Stimulated activated CD8-positive, alpha-beta memory T cell treated with anti-CD3 and anti-CD28 coated beads, Interleukin-7, amount 100 ng/mL, for 24 hours (primary cell): ENCODE data around the gene ASB4.
"Not testable (repeated sequence)": the region's sequence is repeated elsewhere in the genome, so short reads cannot be mapped to it uniquely, and the experiment has no call there.

Source experiments
- DNase-seq: peaks from one replicate; pipeline ENCODE4 v3.0.0-alpha.2; 2020; ENCODE audit warnings: low read depth

The ASB4 gene

GRCh38 chr7:95478272-95479037, 7.3 kb upstream of the ASB4 start:
- DNase-seq: no peak

GRCh38 chr7:95479992-95480624, 5.6 kb upstream of the ASB4 start:
- no peak for DNase-seq

- DNase-seq: no peak
These were observed 4.2 kb upstream of the ASB4 start for GRCh38 chr7:95481271-95482165.

GRCh38 chr7:95482424-95482823, 3.3 kb upstream of the ASB4 start:
- no peak for DNase-seq

GRCh38 chr7:95490231-95490762, 4.6 kb downstream of the ASB4 start:
- DNase-seq: no peak

- no peak for DNase-seq
These were observed 5.5 kb downstream of the ASB4 start for GRCh38 chr7:95491201-95491600.

GRCh38 chr7:95491634-95492314, 6.0 kb downstream of the ASB4 start:
- DNase-seq: no peak

GRCh38 chr7:95493247-95493646, 7.5 kb downstream of the ASB4 start:
- no peak for DNase-seq

- no peak for DNase-seq
These were observed 8.1 kb downstream of the ASB4 start for GRCh38 chr7:95493844-95494243.

- no peak for DNase-seq
These were observed 15.6 kb downstream of the ASB4 start for GRCh38 chr7:95501261-95501832.

- no peak for DNase-seq
These were observed 16.7 kb downstream of the ASB4 start for GRCh38 chr7:95502403-95502802.

- no peak for DNase-seq
These were observed 17.8 kb downstream of the ASB4 start for GRCh38 chr7:95503271-95504131.

GRCh38 chr7:95504132-95504588, 18.4 kb downstream of the ASB4 start:
- DNase-seq: not testable (repeated sequence)

- no peak for DNase-seq
These were observed 23.0 kb downstream of the ASB4 start for GRCh38 chr7:95508780-95509179.

- DNase-seq: no peak
These were observed 23.5 kb downstream of the ASB4 start for GRCh38 chr7:95509199-95509598.

GRCh38 chr7:95511716-95512260, 26.0 kb downstream of the ASB4 start:
- DNase-seq: peak; percentile 12

GRCh38 chr7:95517458-95517857, 31.7 kb downstream of the ASB4 start:
- no peak for DNase-seq

GRCh38 chr7:95517870-95518269, 32.1 kb downstream of the ASB4 start:
- no peak for DNase-seq

GRCh38 chr7:95520136-95520535, 34.4 kb downstream of the ASB4 start:
- DNase-seq: no peak

- no peak for DNase-seq
These were observed 39.8 kb downstream of the ASB4 start for GRCh38 chr7:95525503-95525902.
